Thyroid gland (tissue), 4 donors: ENCODE measurements around the gene TMEM132A.

ENCODE experiments used
- POLR2A ChIP-seq, 2 donors: fragments of 450-650 bp; IDR thresholded peaks; one replicate each; pipeline ENCODE4 v1.6.1; 2017; ENCODE audit warnings: antibody characterized with exemption in 2 of 2, mild to moderate bottlenecking in 2 of 2, moderate library complexity in 1 of 2
- TF ChIP-seq, protein P1 (sequence below), 6 experiments: fragments of 200-600 bp in 3 of 6; fragments of 450-650 bp in 3 of 6; sonication (generic) in 3 of 6; IDR thresholded peaks; one replicate each; pipeline ENCODE4 v1.5.1; 2016 to 2019; ENCODE audit warnings: antibody characterized with exemption in 6 of 6, mild to moderate bottlenecking in 2 of 6, inconsistent platforms in 1 of 6, moderate library complexity in 1 of 6

DNA sequence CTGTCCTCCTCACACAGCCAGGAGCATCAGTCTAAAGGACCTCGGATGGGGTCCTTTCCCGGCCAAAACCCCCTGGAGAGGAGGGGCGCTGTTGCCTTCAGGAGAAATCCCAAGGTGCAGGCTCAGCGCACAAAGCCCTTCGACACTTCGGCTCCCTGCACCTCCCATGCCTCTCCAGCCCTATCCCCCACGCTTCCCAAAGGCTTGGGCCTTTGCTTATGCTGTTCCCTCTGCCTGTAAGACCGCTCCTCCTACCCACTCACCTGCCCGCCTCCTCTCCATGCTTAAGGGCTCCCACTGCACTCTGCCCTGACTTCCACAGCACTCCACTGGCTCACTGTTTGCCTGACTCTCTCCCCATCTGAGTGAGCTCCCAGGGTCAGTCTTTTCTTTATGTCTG, 14.2 kb downstream of the TMEM132A start:
- TF ChIP-seq, protein P1, sequence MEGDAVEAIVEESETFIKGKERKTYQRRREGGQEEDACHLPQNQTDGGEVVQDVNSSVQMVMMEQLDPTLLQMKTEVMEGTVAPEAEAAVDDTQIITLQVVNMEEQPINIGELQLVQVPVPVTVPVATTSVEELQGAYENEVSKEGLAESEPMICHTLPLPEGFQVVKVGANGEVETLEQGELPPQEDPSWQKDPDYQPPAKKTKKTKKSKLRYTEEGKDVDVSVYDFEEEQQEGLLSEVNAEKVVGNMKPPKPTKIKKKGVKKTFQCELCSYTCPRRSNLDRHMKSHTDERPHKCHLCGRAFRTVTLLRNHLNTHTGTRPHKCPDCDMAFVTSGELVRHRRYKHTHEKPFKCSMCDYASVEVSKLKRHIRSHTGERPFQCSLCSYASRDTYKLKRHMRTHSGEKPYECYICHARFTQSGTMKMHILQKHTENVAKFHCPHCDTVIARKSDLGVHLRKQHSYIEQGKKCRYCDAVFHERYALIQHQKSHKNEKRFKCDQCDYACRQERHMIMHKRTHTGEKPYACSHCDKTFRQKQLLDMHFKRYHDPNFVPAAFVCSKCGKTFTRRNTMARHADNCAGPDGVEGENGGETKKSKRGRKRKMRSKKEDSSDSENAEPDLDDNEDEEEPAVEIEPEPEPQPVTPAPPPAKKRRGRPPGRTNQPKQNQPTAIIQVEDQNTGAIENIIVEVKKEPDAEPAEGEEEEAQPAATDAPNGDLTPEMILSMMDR (IDR thresholded peaks at IDR 0.05) = no peak
- TF ChIP-seq POLR2A (IDR thresholded peaks at IDR 0.05) = no peak
